Measurements from ENCODE around the gene ARHGEF12. TPM values are rescaled to one million over a fixed set of nuclear protein-coding genes. Genes with fewer than 3 reads are reported as not detected.

Gene ARHGEF12
- 86.1 and 134 TPM in 2 replicates for total RNA-seq

GRCh38 chr11:120335908-120336640 lies at the start of gene ARHGEF12:
Gene ARHGEF12 (plus strand): TSS chr11:120336413. CDS start chr11:120337244, 831 bp downstream.
- peak; percentile 99 for DNase-seq (ENCODE audit: low read depth in 2 of 2)

DNA sequence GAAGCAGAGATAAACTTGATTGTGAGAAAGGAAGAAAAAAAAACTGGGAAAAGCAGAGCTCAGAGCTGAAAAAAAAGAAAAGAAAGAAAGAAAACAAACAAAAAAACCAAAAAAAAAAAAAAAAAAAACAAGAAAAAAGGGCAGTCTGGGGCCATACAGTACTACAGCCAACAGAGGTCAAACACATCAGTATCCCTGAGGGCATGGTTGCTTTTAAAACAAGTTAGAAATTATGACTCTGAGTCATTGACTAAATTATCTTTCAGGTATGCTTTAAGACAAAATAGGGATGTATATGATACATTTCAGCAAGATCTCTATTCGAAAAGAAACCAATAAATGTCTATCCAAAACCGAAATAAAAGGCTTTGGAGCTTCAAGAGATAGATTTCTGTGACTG lies 48.2 kb upstream of the ARHGEF12 start:
- no peak for DNase-seq (ENCODE audit: low read depth in 2 of 2)

- DNase-seq (ENCODE audit: low read depth in 2 of 2) = no peak
Observed at GRCh38 chr11:120289426-120289825, 46.8 kb upstream of the ARHGEF12 start.

DNA sequence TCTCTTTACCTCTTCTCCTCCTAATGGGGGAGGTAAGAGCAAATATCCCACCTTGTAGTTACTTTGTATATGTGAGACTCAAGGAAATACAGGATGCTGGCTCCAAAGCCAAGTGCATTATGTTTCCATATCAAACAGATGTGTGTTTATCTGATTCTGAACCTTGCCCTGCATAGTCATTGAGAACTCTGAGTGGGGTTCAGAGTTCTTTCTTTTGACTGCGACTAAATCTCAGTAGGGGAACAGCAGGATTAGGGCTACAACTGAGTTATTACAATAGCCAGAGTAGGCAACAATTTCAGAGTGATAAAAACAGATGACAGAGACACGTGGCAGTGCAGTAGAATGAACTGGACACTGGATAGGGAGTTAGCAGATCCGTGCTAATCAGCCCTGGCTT lies 45.3 kb upstream of the ARHGEF12 start:
- no peak for DNase-seq (ENCODE audit: low read depth in 2 of 2)

- no peak for DNase-seq (ENCODE audit: low read depth in 2 of 2)
Observed at GRCh38 chr11:120293038-120293800, 43.0 kb upstream of the ARHGEF12 start.

DNA sequence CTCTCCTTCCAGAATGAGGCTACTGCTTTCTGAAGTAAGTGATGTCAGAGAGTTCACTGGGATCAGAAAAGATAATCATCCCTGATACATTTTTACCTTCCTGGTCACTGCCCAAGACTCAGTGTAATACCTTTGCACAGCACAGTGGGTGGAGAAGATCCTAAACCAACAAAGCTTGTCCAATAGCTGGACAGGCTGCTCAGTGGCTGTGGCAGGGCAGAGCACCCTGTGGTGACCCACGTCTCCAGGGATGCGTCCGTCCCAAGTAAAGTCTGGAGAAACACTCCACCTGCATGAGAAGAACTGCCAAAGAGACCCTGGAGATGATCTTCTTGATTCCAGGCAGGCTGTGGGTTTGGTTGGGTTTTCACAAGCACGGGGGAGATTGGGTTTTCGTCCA lies 42.1 kb upstream of the ARHGEF12 start:
- DNase-seq (ENCODE audit: low read depth in 2 of 2) = no peak

DNA sequence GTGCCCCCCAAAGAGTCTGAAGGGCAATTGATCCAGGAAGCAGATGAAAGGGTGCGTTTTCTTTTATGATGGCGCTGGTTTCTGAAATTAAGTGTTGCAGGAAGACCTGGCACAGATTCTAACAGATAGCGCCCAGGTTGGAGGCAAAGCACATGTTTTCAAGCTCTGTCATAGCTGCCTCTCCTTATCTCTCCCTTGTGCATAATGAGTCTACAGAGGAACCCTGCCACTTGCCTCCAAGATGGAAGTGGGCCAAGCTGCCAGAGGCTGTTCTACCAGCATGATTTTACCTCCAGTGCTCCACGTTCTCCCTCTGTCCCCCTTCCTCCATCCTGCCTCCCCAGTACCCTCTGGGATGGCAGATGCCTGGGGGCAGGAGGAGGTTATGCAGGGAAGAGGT lies 41.1 kb upstream of the ARHGEF12 start:
- DNase-seq (ENCODE audit: low read depth in 2 of 2) = no peak

GRCh38 chr11:120296554-120296953 lies 39.7 kb upstream of the ARHGEF12 start:
- no peak for DNase-seq (ENCODE audit: low read depth in 2 of 2)

GRCh38 chr11:120298461-120298860 lies 37.8 kb upstream of the ARHGEF12 start:
- no peak for DNase-seq (ENCODE audit: low read depth in 2 of 2)

GRCh38 chr11:120302001-120302805 lies 34.0 kb upstream of the ARHGEF12 start:
- peak in 1 of 2 donors; percentile 40 for DNase-seq (ENCODE audit: low read depth in 2 of 2)

DNA sequence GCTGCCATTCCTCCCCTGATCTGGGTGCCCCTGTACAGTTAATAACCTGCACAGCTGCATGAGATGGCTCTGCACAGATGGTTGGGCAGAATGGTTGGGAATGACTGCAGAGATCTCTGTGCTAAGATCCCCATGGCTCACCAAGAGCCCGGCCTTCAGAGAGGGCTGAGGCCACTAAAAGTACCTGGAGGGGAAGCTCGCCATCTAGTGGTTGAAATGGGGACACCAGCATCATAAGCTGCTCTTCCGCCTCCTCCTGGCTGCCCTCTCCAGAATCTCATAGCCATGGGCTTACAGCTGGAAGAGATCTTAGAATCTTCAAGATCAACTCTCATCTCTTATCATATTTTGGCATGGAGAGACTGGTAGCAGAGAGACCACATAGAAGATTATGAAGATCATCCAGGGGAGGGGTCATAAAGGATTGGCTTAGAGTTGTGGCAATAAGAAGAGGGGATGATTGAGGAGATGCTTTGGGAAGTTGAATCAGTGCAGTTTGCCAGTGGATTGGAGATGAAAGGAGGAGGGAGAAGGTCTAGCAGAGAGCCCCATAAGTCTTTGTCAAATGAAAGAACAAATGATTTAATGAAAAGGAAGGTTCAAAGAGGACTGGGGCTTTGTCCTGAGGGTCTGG lies 33.1 kb upstream of the ARHGEF12 start:
- DNase-seq (ENCODE audit: low read depth in 2 of 2) = peak; percentile 71 to 82

DNA sequence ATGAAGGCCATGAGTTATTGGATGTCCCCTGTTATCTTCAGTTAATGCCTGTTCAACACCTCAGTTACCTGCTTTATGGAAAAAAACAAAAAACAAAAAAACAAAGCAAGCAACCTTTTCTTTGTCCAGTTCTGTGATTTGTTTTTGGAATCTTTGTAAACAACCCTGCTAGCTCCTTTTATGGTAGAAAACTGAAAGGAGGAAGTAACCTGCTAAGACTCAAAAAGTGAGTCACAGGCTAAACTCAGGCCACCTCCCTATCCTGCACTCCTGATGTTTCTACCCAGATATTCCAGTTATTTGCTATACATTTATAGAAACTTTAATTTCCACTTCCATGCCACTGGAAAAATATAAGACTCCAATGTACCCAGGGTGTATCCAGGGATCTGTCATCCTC lies 31.7 kb upstream of the ARHGEF12 start:
- DNase-seq (ENCODE audit: low read depth in 2 of 2) = no peak

GRCh38 chr11:120305286-120305685 lies 30.9 kb upstream of the ARHGEF12 start:
- DNase-seq (ENCODE audit: low read depth in 2 of 2) = no peak

DNA sequence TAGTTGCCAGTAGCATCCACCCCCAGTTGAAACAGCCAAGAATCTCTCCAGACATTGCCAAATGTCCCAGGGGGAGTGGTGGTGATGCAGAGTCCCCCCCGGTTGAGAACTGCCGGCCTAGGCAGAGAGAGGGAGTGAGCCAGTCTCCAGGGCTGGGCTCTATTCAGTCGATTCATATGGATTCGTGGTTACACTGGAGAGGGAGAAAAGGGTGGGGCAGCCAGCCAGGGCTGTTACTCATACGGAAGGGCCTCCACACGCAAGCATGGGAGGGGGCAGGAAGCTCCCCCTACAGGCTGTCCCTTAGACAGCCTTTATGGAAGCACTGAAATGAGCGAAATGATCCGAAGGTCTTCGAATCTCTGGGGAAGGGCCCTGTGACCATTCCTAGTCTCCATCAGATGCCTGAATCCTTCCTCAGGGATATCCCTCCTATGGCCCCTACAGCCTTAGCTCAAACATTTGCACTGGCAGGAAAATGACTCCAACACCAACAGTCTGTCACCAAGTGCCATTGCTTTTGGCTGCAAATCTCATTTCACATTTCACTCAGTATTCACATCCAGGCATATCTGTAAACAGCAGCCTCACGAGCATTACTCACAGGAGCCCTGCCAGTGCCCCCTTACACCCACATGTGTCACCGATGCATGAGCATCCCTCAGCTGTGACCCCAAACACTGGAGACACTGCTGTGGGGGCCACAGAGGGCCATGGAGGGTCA lies 29.5 kb upstream of the ARHGEF12 start:
- peak; percentile 62 to 80 for DNase-seq (ENCODE audit: low read depth in 2 of 2)

- DNase-seq (ENCODE audit: low read depth in 2 of 2) = no peak
Observed at GRCh38 chr11:120307476-120307875, 28.7 kb upstream of the ARHGEF12 start.

GRCh38 chr11:120308081-120308480 lies 28.1 kb upstream of the ARHGEF12 start:
- no peak for DNase-seq (ENCODE audit: low read depth in 2 of 2)

- DNase-seq (ENCODE audit: low read depth in 2 of 2) = no peak
Observed at GRCh38 chr11:120310870-120311269, 25.3 kb upstream of the ARHGEF12 start.

DNA sequence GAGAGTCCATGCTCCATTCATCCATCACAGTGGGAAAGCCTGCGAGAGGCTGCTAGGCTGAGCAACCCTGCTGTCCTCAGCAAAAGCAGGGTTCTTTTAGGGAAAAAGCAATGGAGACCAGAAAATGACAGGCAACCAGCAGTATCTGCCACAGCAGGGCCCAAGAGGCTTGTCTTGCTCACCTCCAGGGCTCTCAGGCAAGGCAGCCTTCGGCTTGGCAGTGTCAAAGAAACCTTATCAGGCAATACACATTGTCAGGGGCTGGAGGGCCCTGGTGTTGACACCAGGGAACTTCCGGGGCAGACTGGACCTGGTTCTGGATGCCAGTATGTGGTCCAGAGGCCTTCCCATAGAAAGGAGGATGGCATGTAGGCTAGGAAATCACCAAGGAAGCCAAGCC lies 21.4 kb upstream of the ARHGEF12 start:
- no peak for DNase-seq (ENCODE audit: low read depth in 2 of 2)

DNA sequence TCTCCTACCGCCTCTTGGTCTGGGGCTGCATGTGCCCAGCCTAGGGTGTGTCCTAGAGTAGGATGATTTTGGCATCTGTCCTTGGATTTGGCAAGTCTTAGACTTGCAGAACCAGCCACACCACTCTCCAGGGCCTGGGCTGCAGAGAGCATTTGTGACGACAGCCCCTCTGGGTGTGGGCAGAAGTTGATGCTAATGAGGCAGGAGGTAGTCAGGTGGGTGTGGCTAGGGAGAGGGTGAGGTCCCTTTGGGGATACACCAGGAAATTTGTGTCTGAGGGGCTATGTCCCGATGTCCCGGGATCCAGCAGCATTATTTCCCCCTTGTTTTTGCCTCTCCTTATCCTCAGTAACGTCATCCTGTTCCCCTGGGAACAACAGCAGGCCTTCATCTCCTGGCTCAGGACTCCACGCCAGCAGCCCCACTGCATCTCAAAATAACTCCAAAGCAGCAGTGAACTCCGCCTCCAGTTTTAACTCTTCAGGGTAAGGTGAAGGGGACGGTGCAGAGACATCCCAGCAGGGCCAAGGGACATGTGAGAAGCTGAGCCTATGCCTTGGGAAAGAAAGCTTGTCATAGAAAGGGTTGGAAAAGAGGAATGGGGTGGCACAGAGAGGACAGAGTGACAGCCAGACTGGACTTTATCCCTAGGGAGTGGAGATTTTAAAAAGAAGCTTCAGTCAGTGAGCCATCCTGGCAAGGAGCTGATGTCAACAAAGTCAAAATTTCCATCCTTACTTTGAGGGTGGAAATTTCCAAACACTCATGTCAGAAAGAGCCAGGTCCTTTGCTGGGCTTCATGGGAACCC lies 19.1 kb upstream of the ARHGEF12 start:
- DNase-seq (ENCODE audit: low read depth in 2 of 2) = no peak

All from lung microvascular endothelial cell (primary cell).